ENCODE measurements around the gene PKNOX2. TPM values are rescaled to one million over a fixed set of nuclear protein-coding genes. Genes with fewer than 3 reads are reported as not detected.

The PKNOX2 gene
- total and polyA plus RNA-seq, 9 of the 15 experiments (the other 6 are each of a cell fraction or from before 2014, with no cell fraction given): not detected

- TF ChIP-seq ZNF444 (CRISPR knock-in tag; IDR thresholded peaks at IDR 0.05) (no peak), JUND (IDR thresholded peaks at IDR 0.05; ENCODE audit: borderline replicate concordance, low read depth, low read length) (no peak), JUND (tag; IDR thresholded peaks at IDR 0.05; ENCODE audit: borderline replicate concordance, low read depth, low read length) (no peak), ZNF75A (CRISPR knock-in tag; IDR thresholded peaks at IDR 0.05) (no peak), ZNF668 (CRISPR knock-in tag; IDR thresholded peaks at IDR 0.05) (no peak), ZBTB40 (IDR thresholded peaks at IDR 0.05) (no peak), ZBTB40 (CRISPR knock-in tag; IDR thresholded peaks at IDR 0.05) (no peak), RNF219 (CRISPR knock-in tag; IDR thresholded peaks at IDR 0.05) (no peak), HCFC1 (IDR thresholded peaks at IDR 0.05; ENCODE audit: low read depth, low read length) (no peak)
Measured at GRCh38 chr11:125388611-125389010, 224.1 kb downstream of the PKNOX2 start (continued).
